Skin of body (tissue), 2 donors: ENCODE results near the gene AGPAT2. TPM values are rescaled to one million over a fixed set of nuclear protein-coding genes. Genes with fewer than 3 reads are reported as not detected.

Source experiments
- DNase-seq: peaks from one replicate; lab custom pipeline; 2025; lab: John Stamatoyannopoulos, UW
- total RNA-seq: library from RNA; depleted of rRNA; stranded (reverse); fragments of >200 nt; gene quantifications from one replicate; pipeline ENCODE4 v1.2.3, GENCODE V29; 2014

The AGPAT2 gene
- total RNA-seq, 1 donor from 2014 or later = 45.4 TPM

DNA sequence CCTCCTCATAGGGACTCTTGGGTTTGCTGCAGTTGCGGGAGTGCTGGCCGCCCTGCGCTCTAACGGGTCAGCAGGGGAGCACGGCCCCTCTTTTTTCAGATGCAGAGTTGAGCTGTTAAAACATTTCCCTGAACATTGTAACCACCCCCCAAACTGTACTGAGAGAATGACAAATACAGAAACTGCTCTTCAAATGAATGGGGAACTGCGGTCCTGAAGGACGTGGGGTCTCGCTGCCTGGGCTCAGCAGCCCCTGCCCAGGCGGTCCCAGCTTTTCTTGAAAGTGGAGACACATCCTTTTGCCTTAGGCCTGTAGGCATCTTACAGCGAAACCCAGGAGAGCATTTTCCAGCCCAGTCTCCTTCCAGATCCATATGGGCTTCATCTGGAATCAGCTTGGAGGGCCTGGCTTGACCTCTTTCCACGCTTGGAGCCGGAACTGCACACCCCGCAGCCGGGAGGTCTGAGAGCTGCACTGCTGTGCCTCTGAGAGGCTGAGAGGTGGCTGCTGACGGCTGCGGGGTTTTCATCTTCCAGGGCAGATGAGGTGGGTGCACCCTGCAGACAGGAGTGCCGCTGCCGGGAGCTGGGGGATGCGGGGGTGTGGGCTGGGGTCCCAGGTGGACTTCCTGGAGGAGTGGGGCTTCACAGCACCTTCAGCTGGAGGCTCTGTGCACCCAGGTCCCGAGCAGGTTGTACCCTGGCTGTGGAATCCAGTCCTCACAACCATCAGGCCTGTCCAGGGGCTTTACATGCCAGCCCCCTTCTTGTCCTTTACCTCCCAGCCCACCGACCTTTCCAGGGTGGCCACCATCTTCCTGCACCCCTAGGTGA, 1.2 kb upstream of the AGPAT2 start:
- DNase-seq = no peak

DNA sequence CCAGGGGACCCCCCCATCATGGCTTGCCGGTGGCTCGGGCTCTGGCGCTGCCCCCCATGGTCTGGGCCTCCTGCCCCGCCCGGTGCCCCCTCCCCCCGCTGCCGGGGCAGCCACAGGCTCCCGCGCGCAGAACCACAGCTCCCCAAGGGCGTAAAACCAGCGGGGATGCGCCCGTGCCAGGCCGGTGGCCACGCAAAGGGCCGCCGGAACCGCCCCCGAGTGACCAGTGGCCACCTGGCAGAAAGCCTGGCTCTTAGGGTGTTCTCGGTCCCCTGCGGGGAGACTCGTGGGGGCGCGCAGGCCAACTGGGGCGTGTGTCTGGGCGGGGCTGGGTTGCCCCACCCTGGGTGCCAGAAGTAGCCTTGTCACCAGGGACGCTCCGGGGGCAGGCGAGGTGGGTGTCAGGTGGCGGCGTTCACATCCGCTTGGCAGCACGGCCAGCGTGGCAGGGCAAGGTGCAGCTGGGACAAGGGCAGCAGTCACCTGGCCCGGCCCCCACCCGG, 515 bp upstream of the AGPAT2 start:
- DNase-seq = no peak

DNA sequence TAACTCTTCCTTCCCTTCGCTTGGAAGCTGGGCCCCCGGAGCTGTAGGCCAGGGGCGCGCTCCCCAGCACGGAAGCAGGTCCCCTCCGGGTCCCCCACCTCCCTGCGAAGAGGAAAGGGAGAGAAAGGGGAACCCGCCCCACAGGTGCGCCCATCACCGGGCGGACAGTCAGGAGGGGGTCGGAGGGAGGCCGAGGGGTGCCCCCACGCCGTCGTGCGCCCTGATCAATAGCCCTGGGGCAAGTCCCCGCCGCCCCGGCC, 793 bp downstream of the AGPAT2 start:
- no peak for DNase-seq

DNA sequence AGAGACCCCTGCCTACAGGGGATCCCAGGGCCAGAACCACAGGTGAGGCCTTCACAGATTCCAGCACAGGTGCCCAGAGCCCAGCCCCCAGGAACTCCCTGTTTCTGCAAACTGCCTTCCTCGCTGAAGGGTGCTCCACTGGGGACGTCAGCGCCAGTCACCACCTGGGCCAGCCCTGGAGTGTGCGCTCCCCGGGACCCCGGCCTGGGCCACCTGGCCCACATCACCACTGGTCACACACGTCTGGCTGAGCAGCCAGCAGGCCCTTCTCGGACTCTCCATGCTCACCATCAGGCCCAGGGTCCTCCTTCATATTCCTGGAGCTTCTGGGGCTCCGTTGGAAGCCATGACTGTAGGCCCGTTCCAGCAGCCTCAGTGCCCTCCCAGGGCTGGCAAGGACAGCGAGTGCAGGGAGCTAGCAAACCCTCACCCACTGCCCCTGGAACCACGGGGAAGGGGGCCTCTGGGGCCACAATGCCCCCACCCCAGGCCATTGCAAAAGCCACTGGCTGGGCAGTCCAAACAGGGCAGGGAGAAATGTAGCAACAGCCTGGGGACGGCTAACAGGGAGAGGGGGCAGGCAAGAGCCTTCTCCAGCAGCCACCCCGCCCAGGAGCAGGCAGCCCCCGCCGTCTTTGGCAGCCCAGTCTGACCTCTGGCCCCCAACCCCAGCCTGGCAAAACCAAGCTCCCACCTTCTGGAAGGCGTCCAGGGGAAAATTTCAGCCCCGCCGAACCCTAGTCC, 1.3 kb downstream of the AGPAT2 start:
- DNase-seq = no peak

DNA sequence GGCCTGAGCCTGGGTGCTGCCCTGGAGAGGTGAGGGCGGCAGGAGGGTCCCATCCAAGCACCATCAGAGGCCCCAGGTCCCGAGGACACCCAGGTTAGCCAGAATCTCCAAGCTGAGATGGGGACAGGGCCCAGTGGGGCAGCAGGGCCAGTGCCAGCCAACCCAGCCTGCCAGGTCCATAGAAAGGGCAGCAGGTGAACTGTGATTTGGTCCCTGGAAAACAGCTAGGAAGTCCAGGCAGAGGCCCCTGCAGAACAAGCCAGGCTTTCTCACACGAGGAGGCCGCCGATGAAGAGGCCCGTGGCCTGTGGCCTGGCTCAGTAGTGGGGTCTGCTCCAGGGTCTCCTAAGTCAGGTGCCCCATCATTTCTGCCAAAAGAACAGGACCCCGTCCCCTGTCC, 2.0 kb downstream of the AGPAT2 start:
- DNase-seq = no peak

DNA sequence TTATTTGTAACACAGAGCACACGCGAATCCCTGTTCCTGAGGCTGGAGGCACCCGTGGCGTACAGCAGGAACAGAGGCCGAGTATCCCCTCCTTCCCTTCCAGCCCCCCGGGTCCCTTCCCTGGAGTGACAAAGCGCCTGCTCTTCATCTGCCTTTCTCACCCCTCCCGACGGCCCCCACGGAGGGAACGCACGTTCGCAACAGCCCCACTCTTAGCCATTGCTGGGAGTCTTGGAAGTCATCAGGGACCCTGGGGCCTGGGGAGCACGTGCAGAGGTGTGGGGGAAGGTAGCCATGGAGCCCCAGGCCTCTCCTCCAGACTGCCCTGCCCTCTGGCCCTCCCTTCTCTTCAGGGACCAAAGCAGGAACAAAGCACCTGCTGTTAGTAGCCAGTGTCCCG, 2.5 kb downstream of the AGPAT2 start:
- no peak for DNase-seq

DNA sequence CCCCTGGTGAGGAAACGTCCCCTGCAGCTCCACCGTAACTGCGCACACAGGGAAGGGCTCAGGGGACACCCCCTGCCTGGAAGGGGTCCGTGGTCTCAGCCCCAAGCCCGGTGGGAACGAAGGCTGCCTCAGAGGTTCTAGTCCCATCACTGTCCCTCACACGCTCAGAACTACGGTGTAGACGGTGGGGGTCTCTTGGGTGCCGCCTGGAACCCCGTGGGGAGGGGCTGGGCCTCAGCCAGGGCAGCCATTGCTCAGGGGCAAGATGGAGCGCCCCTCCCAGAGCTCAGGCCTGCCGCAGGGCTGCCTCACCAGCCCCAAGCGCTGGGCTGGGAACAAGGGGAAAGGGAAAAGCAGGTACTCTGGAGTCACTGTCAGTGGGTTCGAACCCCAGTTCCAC, 2.9 kb downstream of the AGPAT2 start:
- DNase-seq = no peak

DNA sequence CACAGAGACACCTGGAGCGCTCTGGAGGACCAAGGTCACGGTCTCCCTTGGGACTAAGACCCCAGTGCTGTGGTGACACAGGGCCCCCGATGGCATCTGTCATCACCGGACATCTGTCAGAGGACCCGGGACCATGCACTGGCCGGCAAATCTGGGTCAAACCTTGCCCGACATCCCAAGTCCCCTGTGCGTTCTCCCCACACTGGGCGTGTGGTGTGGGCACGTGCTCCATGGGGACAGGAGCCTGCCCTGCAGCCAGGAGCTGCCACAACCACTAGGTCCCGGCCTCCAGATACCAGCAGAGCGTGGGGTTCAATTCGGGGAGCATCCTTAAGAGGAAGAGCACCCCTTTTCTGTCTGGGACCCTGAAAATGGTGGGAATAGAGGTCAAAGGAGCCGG, 3.5 kb downstream of the AGPAT2 start:
- DNase-seq = no peak

DNA sequence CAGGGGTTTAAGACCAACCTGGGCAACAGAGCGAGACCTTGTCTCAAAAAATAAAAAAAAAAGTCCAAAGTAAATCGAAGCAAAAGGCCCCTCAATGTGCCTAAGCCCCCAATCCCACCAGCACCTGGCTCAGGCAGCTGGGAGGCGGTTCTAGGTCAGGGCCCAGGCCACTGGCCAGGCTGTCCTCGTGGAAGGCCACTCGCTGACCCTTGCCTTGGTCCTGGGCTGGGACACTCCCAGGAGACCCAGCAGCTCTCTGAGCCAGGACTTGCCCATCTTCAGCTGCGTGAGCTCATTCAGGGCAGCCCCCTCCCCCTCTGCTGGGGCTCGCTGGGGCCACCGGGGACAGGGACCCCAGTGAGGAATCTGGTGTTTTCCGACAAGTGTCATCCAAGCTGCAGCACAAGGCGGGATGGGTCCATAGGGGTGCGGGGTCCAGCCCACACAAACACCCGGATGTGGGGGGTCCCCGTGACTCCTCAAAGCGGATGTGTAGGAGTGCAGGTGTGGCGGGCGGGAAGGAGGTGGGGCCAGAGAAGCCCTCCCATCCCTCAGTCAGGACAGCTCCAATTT, 4.0 kb downstream of the AGPAT2 start:
- DNase-seq = no peak

DNA sequence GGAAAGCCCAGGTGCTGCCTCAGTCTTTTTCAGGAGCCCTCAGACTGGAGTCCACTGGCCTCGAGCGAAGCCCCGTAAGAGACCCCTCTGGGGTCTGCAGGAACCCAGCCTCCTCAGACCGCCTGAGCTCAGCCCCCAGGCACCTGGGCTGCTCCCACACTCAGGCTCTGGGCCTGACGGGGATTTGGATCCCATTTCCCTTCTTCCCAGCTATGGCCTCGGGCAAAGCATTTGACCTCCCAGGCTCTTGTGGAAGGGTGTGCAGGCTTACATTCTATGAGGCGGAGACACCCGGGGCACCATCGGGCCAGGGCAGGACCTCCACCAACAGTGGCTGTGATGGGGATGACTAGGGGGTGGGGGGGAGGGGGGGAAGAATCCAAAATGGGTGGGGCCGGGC, 4.5 kb downstream of the AGPAT2 start:
- no peak for DNase-seq

DNA sequence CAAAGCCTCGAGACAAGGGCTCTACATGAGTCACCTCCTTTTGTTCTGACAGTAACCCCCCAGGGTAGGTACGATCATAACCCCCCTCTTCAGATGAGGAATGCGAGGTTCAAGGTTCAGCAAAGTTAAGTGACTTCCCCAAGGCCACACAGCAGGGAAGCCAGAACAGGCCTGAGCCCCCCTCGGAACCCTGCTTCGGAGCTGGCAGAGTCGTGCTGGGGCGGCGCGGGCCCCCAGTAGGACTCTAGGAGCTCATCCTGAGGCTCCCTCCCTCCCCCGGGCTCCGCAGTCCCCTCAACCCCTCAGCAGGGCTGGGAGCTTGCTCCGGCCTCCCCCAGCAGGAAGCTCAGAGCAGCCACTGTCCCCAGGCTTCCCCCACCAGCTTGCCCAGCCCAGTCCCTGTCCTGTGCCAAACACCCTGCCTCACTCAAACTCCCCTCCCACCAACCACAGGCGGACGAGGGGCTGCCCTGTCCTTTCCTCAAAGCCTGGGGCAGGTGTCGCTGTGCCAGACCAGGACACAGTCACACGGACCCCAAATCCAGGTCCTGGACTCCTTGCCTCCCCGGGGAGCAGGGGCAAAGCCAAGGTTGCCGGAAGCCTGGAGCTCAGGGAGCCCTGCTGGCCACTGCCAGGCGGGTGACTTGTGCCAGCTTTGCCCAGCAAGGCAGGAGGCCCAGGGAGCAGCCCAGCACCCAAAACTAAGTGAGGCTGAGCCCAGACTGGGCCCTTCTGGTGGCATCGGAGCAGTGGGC, 5.1 kb downstream of the AGPAT2 start:
- no peak for DNase-seq

DNA sequence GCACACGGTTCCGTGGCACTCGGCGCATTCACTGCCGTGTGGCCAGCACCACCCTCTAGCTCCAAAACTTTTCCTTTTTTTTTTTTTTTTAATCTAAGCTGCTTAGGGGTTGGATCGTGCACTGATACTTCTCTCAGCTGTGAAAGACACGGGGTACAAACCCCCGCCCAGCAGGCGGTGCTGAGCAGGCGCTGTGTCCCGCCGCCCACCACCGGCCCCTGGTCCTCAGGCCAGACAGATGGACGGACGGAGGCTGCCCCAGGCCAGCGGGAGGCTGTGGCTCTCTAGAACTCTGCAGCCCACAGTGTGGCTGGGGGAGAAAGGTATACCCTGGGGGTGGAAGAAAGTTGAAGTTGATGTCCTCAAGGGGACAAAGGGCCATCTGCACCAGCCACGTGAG, 6.2 kb downstream of the AGPAT2 start:
- no peak for DNase-seq

DNA sequence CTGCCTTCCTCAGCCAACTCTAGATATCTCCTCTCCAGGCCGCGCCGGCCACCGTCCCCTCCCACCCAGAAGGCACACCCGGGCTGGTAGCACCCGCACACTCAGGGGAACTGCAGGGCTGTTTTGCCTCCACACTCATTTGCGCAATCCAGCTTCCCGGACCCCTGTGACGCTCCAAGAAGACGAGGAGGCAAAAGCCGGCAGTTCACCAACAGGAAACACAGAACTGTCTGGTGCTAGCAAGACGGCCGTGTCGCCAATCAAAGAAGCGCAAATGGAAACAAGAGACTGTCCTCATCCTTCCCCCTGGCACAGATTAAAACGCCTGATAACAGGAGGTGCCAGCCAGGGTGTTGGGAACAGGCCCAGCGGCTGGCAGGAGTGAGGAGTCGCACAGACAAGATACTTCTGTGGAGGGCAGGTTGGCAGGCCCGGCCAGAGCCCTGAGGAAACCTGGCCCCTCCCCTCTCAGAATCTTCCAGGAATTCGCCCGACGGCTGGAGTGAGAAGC, 7.8 kb downstream of the AGPAT2 start:
- DNase-seq = no peak

DNA sequence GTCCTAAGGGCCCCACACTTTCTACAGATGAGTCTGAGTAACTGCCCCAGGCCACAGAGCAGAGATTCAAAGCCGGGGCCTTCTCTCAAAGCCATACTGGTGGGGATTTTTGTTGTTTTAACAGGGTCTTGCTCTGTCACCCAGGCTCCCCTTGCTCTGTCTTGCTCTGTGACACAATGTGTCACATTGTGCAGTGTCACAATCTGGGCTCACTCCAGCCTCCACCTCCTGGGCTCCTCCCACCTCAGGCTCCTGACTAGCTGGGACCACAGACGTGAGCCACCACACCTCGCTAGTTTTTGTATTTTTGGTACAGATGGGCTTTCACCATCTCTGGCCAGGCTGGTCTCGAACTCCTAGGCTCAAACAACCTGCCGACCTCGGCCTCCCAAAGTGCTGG, 8.6 kb downstream of the AGPAT2 start:
- no peak for DNase-seq

DNA sequence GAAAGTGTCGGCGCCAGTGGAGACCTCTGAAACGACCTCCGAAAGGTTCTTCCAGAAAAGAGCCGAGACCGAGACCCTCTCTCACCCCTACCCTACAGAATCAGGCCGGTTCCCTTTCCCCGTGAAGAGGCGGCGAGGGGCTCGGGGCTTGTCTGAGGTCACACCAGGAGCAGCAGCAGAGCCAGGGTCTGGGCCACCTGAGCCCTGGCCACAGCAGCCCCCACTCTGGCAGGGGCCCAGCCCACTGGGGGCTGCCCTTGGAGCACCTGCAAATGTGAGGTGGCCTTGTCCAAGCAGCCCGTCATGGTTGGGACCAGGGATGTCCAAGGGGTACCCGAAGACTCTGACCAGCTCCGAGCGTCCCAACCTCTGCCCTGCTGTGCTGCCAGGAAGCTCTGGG, 9.2 kb downstream of the AGPAT2 start:
- DNase-seq = no peak

DNA sequence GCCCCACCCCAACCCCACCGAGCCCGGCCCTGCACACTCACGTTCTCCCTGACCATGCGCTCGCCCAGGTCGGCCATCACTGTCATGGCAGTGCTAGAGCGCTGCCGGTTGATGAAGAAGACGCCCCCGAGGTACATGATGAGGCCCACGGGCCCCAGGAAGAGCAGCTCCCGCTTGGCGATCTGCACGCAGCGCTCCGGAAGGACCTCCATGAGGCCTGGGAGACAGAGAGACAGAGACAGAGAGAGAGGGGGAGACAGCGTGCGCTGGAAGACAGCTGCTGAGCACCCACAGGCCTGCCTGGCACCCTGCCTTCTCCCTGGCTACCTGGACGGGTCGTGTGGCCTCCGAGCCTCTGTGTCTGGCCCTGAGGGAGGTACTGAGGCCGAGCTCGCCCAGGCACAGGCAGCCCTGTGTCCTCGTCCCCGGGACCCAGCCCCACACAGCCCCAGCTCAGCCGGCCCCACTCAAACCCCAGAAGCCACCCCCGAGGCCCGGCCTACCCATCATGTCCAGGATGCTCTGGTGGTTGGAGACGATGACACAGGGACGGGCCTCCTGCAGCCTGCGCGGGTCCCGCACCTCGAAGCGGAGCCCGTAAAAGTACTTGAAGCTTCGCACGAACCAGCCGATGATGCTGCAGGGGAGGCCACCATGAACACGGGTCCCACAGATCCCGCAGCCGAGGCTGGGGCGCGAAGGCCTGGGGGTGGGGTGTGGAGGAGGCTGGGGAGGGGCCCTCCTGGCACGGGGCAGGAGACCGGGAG, 10.2 kb downstream of the AGPAT2 start:
- DNase-seq = no peak

DNA sequence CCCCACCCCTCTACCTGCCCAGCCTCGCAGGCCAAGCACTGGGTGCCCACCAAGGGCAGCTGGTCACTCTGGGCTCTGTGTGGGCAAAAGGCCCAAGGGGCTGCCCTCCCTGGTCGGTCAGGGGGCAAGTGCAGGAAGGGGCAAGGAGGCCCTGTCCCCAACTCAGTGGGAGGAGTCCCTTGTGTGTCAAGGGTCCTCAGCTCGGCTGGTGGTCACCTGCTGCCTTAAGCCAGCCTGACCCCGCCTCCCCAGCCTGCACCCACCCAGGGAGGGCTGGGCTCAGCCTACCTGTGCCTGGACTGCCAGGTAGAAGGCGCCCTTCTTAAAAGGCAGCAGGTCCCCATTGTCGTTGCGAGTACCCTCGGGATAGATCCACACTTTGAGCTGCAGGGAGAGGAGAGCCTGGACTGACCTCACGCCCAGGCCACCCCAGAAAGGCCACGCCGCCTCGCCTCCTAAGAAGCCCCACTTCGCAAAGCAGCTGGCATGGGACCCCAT, 10.9 kb downstream of the AGPAT2 start:
- no peak for DNase-seq

DNA sequence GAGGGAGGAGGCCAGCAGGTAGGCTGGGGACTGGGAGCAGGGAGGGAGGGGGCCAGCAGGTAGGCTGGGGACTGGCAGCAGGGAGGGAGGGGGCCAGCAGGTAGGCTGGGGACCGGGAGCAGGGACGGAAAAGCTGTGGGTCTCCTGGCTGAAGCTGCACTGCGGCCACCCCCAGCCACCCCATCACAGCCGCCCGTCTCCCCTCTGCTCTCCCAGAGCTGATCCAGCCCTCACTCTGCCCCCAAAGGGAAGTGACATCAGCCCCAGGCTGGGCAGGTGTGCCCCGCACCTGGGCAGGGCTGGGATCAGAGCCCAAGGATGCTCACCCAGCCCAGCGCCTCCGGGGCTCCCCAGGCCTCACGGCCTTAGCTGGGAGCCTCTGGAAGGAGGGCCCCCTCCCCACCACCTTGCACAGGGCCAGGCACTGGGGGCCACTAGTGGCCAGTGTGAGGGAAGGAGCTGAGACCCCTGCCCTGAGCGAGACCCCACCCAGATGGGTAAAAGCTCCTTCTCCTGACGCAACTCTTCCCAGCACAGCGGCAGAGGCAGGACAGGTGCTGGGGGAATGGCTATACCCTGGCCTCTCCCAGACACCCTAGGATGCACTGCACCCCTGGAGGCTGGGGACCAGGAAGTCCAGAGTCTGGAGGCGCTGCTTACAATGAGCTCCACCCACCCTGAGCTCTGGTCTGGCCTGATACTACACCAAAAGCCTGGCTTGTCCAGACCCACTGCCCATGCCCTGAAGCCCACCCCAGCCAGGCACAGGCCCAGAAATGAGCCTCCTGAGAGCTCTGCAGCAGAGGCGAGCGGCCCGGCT, 11.6 kb downstream of the AGPAT2 start:
- DNase-seq = no peak

DNA sequence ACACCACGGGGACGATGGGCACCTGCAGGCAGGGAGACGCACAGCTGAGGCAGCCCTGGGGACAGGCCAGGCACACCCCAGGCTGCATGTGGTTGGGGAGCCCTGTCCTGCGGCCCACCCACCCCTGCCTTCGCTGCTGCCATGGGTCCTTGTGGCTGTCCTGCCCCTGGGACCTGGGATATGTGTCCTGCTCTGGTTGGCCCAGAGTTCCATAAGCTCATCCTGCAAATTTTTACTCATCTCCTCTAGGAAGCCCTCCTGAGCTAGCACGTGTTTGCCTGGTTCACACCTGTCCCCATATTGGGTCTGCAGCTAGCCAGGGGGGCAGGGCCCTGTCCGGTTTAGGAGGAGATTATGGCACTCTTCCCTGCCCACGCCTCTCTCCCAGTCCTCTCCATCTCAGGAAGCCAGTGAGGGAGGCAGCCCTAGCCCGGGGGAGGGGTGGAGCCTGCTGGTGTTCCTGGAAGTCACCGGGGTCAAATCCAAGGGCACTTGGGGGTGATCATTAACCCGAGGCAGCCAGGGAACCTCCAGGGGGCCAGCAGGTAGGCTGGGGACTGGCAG, 12.4 kb downstream of the AGPAT2 start:
- no peak for DNase-seq
